OCI-LY1 (cell line): ENCODE data around the gene SEC14L1.

Experiments used
- H2AFZ ChIP-seq: fragments of 200-600 bp; sonication (generic), shearing (Covaris generic); 2 replicates; pipeline ENCODE4 v1.6.0; 2014; ENCODE audit warnings: antibody characterized with exemption, mild to moderate bottlenecking, low read length
- H3F3A ChIP-seq: fragments of 200-600 bp; sonication (generic), shearing (Covaris generic); 2 replicates; pipeline ENCODE4 v1.6.0; 2014; ENCODE audit warnings: mild to moderate bottlenecking, antibody characterized with exemption, low read length, moderate library complexity; ENCODE audit not compliant: insufficient read depth
- H3K27ac ChIP-seq: fragments of 200-600 bp; sonication (generic); 2 replicates; pipeline ENCODE4 v1.5.1; 2014; ENCODE audit warnings: low read length, mixed run types, mild to moderate bottlenecking, low read depth; ENCODE audit not compliant: poor library complexity, severe bottlenecking
- H3K27me3 ChIP-seq: fragments of 200-600 bp; sonication (generic); 2 replicates; pipeline ENCODE4 v1.6.0; 2014; ENCODE audit warnings: antibody characterized with exemption, mild to moderate bottlenecking, low read length, moderate library complexity; ENCODE audit not compliant: insufficient read depth
- H3K36me3 ChIP-seq: fragments of 200-600 bp; sonication (generic); 2 replicates; pipeline ENCODE4 v1.6.1; 2014; ENCODE audit warnings: mild to moderate bottlenecking, antibody characterized with exemption, low read length, moderate library complexity, mixed read lengths; ENCODE audit not compliant: insufficient read depth
- H3K4me1 ChIP-seq: fragments of 200-600 bp; sonication (generic); 2 replicates; pipeline ENCODE4 v1.5.1; 2014; ENCODE audit warnings: mild to moderate bottlenecking, low read length, moderate library complexity; ENCODE audit not compliant: insufficient read depth, severe bottlenecking
- H3K4me2 ChIP-seq: fragments of 200-600 bp; sonication (generic), shearing (Covaris generic); 2 replicates; pipeline ENCODE4 v1.6.1; 2014; ENCODE audit warnings: low read length
- H3K4me3 ChIP-seq: fragments of 200-600 bp; sonication (generic); 2 replicates; pipeline ENCODE4 v1.5.1; 2014; ENCODE audit warnings: low read length, low read depth, mild to moderate bottlenecking, mixed read lengths; ENCODE audit not compliant: poor library complexity, severe bottlenecking
- H3K79me2 ChIP-seq: fragments of 200-600 bp; shearing (Covaris generic); 2 replicates; pipeline ENCODE4 v1.6.1; 2016; ENCODE audit warnings: mixed run types, low read length, mixed read lengths; ENCODE audit not compliant: insufficient read depth
- H3K9ac ChIP-seq: fragments of 200-600 bp; sonication (generic), shearing (Covaris generic); 2 replicates; pipeline ENCODE4 v1.6.1; 2014; ENCODE audit warnings: mild to moderate bottlenecking, low read length, mixed read lengths
- H3K9me2 ChIP-seq: fragments of 200-600 bp; sonication (generic), shearing (Covaris generic); 2 replicates; pipeline ENCODE4 v1.6.1; 2014; ENCODE audit warnings: low read depth, mild to moderate bottlenecking, low read length, mixed read lengths
- H3K9me3 ChIP-seq: fragments of 200-600 bp; shearing (Covaris generic); 2 replicates; pipeline ENCODE4 v1.6.1; 2014; ENCODE audit warnings: low read length, mixed read lengths
- H4K20me1 ChIP-seq: fragments of 200-600 bp; sonication (generic), shearing (Covaris generic); 2 replicates; pipeline ENCODE4 v1.6.0; 2016; ENCODE audit warnings: mild to moderate bottlenecking, low read length; ENCODE audit not compliant: insufficient read depth
- CTCF ChIP-seq: fragments of 200-600 bp; sonication (generic), shearing (Covaris generic); IDR thresholded peaks from 2 replicates; pipeline ENCODE4 v1.5.1; 2017; ENCODE audit warnings: mild to moderate bottlenecking, antibody characterized with exemption, low read length, moderate library complexity, mixed read lengths
- EZH2 ChIP-seq: fragments of 200-600 bp; sonication (generic), shearing (Covaris generic); IDR thresholded peaks from 2 replicates; pipeline ENCODE4 v1.8.0; 2017; ENCODE audit warnings: borderline replicate concordance, mixed run types, mild to moderate bottlenecking, antibody characterized with exemption, low read length, moderate library complexity, mixed read lengths

SEC14L1 gene

GRCh38 chr17:77212833-77213777 is 72.3 kb downstream of the SEC14L1 start:
- no peaks in the 10 kb centered on the region for H3K79me2 ChIP-seq

DNA sequence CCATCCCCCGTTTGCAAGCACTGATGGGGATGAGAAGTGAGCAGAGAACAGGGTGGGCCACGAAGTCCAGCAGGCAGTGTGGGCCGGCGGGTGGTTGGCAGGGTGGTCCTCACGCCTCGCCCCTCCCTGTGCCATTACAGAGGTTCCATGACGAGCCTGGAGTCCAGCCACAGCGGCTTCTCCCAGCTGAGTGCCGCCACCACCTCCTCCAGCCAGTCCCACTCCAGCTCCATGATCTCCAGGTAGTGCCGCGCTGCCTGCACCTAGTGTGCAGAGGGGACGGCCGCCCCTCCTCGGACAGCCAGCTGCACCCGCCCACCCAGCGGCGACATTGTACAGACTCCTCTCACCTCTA is 73.0 kb downstream of the SEC14L1 start:
- Histone ChIP-seq H3K36me3 (peaks cover 85% of the 10 kb centered on the region), H3K27ac (peak overlapping the region; percentile 97), H3K9ac (no peak overlapping the region; the same call in 1 of the 2 replicates), H3K4me1 (peaks cover 57% of the 10 kb centered on the region), H4K20me1 (no peaks in the 10 kb centered on the region), H3K9me2 (no peaks in the 10 kb centered on the region), H3K4me2 (0 out of 2 replicates have a peak overlapping the region, but pooled peaks have one; percentile 63), H2AFZ (no peak overlapping the region), H3K4me3 (no peak overlapping the region), H3K79me2 (no peaks in the 10 kb centered on the region), H3K27me3 (no peaks in the 10 kb centered on the region), H3K9me3 (no peaks in the 10 kb centered on the region), H3F3A (no peaks in the 10 kb centered on the region)
- TF ChIP-seq EZH2 (no peak), CTCF (no peak)

More at GRCh38 chr17:77212833-77213777, 72.3 kb downstream of the SEC14L1 start:
- H3K9me2 ChIP-seq, result no peaks in the 10 kb centered on the region
- H4K20me1 ChIP-seq, result no peaks in the 10 kb centered on the region
- peaks cover 63% of the 10 kb centered on the region for H3K4me1 ChIP-seq
- no peak overlapping the region for H2AFZ ChIP-seq
- peak overlapping the region; percentile 63 for H3K4me2 ChIP-seq
- peak overlapping the region; percentile 15 for H3K4me3 ChIP-seq
- no peak for TF ChIP-seq CTCF
- no peak for TF ChIP-seq EZH2
- H3K36me3 ChIP-seq, result peaks cover 86% of the 10 kb centered on the region
- no peaks in the 10 kb centered on the region for H3K27me3 ChIP-seq
- no peaks in the 10 kb centered on the region for H3F3A ChIP-seq
- peak overlapping the region; percentile 97 for H3K27ac ChIP-seq
- no peaks in the 10 kb centered on the region for H3K9me3 ChIP-seq
- H3K9ac ChIP-seq, result peak overlapping the region; percentile 64

GRCh38 chr17:77214328-77214727 is 73.6 kb downstream of the SEC14L1 start:
- H3K4me1 ChIP-seq, result peaks cover 51% of the 10 kb centered on the region
- peaks cover 84% of the 10 kb centered on the region for H3K36me3 ChIP-seq

More at GRCh38 chr17:77214328-77214727, 73.6 kb downstream of the SEC14L1 start:
- Histone ChIP-seq H2AFZ (no peak overlapping the region), H3K27ac (no peak overlapping the region), H3K9me2 (no peaks in the 10 kb centered on the region), H3F3A (no peaks in the 10 kb centered on the region), H3K9me3 (no peaks in the 10 kb centered on the region), H4K20me1 (no peaks in the 10 kb centered on the region), H3K4me3 (no peak overlapping the region), H3K9ac (no peak overlapping the region), H3K4me2 (no peak overlapping the region), H3K27me3 (no peaks in the 10 kb centered on the region), H3K79me2 (no peaks in the 10 kb centered on the region)
- TF ChIP-seq EZH2 (no peak), CTCF (no peak)
